ENCODE results near the gene ALDH2.
"Not testable (repeated sequence)": the region's sequence is repeated elsewhere in the genome, so short reads cannot be mapped to it uniquely, and the experiment has no call there.

The ALDH2 gene

DNA sequence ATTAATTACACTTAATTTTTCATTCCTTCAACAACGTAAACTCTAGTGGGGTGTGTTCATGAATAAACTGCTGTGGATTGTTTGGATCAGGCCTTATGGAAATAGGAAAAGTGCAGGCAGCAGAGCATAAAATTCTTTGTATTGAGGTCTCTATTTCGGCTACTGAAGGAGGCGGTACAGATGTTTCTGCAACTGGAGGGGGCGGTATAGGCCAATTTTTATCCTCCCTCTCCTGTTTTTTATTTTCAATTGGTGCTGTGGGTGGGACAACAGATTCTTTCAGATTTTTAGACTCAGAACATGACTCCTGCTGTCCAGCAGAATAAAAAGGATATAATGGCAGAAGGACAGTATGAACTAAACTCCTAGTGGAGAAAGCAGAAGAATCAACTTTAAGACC lies 57.6 kb downstream of the ALDH2 start:
- not testable (repeated sequence) for DNase-seq (ENCODE audit: low read depth in 4 of 4, low spot score in 1 of 4)

GRCh38 chr12:111825509-111825908 lies 58.8 kb downstream of the ALDH2 start:
- no peak for DNase-seq (ENCODE audit: low read depth in 4 of 4, low spot score in 1 of 4)

GRCh38 chr12:111826316-111826715 lies 59.6 kb downstream of the ALDH2 start:
- no peak for DNase-seq (ENCODE audit: low read depth in 4 of 4, low spot score in 1 of 4)

DNA sequence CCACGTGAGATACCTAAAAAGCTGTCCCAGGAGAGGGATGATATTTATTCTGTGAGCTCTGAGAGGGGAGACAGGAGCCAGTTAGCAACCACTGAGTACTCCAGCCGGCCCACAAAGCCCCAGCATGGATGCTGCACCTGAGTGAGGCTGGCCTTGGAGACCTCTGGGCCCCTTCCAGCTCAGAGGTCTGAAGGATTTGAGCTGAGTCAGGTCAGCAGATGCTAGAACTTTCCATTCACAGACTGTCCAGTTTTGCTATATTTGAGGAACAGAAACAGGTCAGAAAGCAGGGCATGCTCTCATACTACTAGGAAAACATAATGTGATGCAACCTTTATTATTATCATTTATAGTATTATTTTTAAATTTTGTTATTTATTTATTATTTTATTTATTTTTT lies 60.3 kb downstream of the ALDH2 start:
- DNase-seq (ENCODE audit: low read depth in 4 of 4, low spot score in 1 of 4): no peak

DNA sequence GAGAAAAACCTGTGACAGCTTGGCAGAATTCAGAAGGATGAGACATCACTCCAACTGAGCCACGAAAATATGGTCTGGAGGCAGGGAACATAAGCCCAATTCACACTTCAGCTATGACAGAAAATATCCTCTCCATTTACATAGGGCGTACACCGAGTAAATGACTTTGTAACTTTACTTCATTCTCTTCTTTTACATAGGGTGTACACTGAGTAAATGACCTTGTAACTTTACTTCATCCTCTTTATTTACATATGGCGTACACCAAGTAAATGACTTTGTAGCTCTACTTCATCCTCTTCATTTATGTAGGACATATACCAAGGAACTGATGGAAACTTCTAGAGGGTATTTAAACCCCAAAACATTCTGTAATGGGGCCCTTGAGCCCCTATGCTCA lies 61.2 kb downstream of the ALDH2 start:
- DNase-seq (ENCODE audit: low read depth in 4 of 4, low spot score in 1 of 4): no peak

- DNase-seq (ENCODE audit: low read depth in 4 of 4, low spot score in 1 of 4): no peak
These were observed 61.7 kb downstream of the ALDH2 start for GRCh38 chr12:111828338-111828979.

- DNase-seq (ENCODE audit: low read depth in 4 of 4, low spot score in 1 of 4): not testable (repeated sequence)
These were observed 62.9 kb downstream of the ALDH2 start for GRCh38 chr12:111829635-111830034.

DNA sequence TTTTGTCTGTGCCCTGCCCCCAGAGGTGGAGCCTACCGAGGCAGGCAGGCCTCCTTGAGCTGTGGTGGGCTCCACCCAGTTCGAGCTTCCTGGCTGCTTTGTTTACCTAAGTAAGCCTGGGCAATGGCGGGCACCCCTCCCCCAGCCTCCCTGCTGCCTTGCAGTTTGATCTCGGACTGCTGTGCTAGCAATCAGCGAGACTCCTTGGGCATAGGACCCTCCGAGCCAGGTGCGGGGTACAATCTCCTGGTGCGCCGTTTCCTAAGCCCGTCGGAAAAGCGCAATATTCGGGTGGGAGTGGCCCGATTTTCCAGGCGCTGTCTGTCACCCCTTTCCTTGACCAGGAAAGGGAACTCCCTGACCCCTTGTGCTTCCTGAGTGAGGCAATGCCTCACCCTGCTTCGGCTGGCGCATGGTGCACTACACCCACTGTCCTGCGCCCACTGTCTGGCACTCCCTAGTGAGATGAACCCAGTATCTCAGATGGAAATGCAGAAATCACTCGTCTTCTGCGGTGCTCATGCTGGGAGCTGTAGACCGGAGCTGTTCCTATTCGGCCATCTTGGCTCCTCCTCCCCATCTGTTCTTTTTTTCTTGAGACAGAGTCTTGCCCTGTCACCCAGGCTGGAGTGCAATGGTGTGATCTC lies 68.1 kb downstream of the ALDH2 start:
- DNase-seq (ENCODE audit: low read depth in 4 of 4, low spot score in 1 of 4): not testable (repeated sequence)

DNA sequence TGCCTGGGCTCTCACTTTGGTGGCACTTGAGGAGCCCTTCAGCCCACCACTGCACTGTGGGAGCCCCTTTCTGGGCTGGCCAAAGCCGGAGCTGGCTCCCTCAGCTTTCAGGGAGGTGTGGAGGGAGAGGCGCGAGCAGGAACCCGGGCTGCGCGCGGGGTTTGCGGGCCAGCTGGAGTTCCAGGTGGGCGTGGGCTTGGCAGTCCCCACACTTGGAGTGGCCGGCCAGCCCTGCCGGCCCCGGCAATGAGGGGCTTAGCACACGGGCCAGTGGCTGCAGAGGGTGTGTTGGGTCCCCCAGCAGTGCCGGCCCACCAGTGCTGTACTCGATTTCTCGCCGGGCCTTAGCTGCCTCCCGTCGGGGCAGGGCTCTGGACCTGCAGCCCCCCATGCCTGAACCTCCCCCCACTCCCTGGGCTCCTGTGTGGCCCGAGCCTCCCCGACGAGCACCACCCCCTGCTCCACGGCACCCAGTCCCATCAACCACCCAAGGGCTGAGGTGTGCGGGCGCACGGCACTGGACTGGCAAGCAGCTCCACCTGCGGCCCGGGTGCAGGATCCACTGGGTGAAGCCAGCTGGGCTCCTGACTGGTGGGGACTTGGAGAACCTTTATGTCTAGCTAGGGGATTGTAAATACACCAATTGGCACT lies 68.9 kb downstream of the ALDH2 start:
- DNase-seq (ENCODE audit: low read depth in 4 of 4, low spot score in 1 of 4): not testable (repeated sequence)

DNA sequence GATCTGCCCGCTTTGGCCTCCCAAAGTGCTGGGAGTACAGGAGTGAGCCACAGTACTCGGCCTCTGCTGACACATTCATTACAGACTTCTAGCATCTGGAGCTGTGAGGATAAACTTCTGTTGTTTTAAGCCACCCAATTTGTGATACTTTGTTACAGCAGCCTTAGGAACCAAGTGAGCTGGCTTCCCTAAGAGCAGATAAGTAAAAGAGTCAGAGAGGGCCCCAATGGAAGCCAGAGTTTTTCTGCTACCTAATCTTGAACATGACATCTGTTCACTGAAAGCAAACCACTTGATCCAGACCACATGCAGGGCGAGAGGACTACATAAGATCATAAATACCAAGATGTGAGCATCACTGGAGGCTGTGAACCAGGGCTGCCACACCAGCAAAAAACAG lies 71.6 kb downstream of the ALDH2 start:
- no peak for DNase-seq (ENCODE audit: low read depth in 4 of 4, low spot score in 1 of 4)

DNA sequence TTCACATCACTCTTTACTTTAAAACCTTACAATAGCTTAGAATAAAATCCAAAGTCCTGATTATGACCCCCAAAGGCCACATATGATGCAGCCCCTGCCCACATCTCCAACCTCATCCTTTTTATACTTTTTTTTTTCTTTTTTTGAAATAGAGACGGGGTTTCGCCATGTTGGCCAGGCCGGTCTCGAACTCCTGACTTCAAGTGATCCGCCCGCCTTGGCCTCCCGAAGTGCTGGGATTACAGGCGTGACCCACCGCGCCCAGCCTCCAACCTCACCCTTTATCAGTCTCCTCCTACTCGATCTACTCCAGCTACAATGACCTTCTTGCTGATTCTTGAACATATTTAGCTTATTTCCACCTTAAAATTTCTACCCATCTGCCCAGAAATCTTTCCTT lies 74.1 kb downstream of the ALDH2 start:
- DNase-seq (ENCODE audit: low read depth in 4 of 4, low spot score in 1 of 4): no peak

GRCh38 chr12:111841236-111841749 lies 74.6 kb downstream of the ALDH2 start:
- DNase-seq (ENCODE audit: low read depth in 4 of 4, low spot score in 1 of 4): no peak

GRCh38 chr12:111841750-111842555 lies 75.2 kb downstream of the ALDH2 start, which contains the start of gene MAPKAPK5:
TSS of gene MAPKAPK5 (plus strand) at chr12:111842228. CDS start at chr12:111842734, 506 bp downstream.
- DNase-seq (ENCODE audit: low read depth in 4 of 4, low spot score in 1 of 4): peak; percentile 93 to 98 (median 95)

- peak in 2 of 4 experiments; percentile 15 to 17 for DNase-seq (ENCODE audit: low read depth in 4 of 4, low spot score in 1 of 4)
These were observed 76.0 kb downstream of the ALDH2 start for GRCh38 chr12:111842556-111843396.

- no peak for DNase-seq (ENCODE audit: low read depth in 4 of 4, low spot score in 1 of 4)
These were observed 79.3 kb downstream of the ALDH2 start for GRCh38 chr12:111846016-111846415.

DNA sequence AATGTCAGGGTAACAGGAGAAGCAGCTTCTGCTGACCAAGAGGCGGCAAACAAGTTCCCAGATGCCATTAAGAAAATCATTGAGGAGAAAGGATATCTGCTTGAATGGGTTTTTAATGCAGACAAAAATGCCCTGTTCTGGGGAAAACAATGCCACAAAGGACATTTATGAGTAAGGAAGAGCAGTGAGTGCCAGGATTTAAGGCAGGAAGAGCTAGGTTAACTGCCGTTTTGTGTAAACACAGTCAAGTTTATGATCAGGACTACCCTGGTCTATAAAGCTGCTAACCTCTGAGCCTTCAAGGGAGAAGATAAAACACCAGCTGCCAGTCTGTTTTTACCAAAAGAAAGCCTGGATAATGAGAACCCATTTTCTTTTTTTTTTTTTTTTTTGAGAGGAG lies 83.8 kb downstream of the ALDH2 start:
- DNase-seq (ENCODE audit: low read depth in 4 of 4, low spot score in 1 of 4): no peak

DNA sequence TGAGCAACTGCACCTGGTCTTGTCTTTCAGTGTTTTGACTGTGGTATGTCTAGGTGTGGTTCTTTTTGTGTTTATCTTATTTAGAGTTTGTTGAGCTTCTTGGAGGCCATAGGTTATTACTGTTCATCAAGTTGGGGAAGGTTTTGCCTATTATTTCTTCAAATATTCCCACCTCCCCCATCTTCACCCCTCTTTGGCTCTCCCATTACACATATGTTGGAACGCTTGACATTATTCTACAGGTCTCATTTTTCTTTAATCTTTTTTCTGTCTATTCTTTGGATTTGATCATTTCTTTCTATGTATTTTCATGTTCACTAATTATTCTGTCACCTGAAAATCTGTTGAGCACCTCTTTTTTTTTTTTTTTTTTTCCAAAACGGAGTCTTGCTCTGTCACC lies 91.5 kb downstream of the ALDH2 start:
- no peak for DNase-seq (ENCODE audit: low read depth in 4 of 4, low spot score in 1 of 4)

GRCh38 chr12:111858778-111859177 lies 92.0 kb downstream of the ALDH2 start:
- no peak for DNase-seq (ENCODE audit: low read depth in 4 of 4, low spot score in 1 of 4)

- DNase-seq (ENCODE audit: low read depth in 4 of 4, low spot score in 1 of 4): no peak
These were observed 98.2 kb downstream of the ALDH2 start for GRCh38 chr12:111864913-111865312.
